VCaP (cell line): ENCODE measurements around the gene IDUA.

Experiments used
- H3K27ac ChIP-seq: fragments of 450-650 bp; 2 replicates; pipeline ENCODE4 v1.5.1; 2017
- TF ChIP-seq, protein P1 (sequence below): fragments of 450-650 bp; conservative IDR thresholded peaks from 2 replicates; pipeline ENCODE4 v1.5.1; 2017; ENCODE audit warnings: mild to moderate bottlenecking, moderate library complexity

Gene IDUA

DNA sequence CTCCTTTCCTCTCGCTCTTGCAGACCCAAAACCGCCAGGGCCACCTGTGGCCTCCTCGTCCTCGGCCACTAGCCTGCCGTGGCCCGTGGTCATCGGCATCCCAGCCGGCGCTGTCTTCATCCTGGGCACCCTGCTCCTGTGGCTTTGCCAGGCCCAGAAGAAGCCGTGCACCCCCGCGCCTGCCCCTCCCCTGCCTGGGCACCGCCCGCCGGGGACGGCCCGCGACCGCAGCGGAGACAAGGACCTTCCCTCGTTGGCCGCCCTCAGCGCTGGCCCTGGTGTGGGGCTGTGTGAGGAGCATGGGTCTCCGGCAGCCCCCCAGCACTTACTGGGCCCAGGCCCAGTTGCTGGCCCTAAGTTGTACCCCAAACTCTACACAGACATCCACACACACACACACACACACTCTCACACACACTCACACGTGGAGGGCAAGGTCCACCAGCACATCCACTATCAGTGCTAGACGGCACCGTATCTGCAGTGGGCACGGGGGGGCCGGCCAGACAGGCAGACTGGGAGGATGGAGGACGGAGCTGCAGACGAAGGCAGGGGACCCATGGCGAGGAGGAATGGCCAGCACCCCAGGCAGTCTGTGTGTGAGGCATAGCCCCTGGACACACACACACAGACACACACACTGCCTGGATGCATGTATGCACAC is 38.2 kb downstream of the IDUA start:
- H3K27ac ChIP-seq: no peak overlapping the region; the same call in 1 of the 2 replicates
- TF ChIP-seq, protein P1, sequence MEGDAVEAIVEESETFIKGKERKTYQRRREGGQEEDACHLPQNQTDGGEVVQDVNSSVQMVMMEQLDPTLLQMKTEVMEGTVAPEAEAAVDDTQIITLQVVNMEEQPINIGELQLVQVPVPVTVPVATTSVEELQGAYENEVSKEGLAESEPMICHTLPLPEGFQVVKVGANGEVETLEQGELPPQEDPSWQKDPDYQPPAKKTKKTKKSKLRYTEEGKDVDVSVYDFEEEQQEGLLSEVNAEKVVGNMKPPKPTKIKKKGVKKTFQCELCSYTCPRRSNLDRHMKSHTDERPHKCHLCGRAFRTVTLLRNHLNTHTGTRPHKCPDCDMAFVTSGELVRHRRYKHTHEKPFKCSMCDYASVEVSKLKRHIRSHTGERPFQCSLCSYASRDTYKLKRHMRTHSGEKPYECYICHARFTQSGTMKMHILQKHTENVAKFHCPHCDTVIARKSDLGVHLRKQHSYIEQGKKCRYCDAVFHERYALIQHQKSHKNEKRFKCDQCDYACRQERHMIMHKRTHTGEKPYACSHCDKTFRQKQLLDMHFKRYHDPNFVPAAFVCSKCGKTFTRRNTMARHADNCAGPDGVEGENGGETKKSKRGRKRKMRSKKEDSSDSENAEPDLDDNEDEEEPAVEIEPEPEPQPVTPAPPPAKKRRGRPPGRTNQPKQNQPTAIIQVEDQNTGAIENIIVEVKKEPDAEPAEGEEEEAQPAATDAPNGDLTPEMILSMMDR: no peak

GRCh38 chr4:1026115-1026514 is 39.3 kb downstream of the IDUA start:
- TF ChIP-seq, protein P1: no peak
- H3K27ac ChIP-seq: no peak overlapping the region; the same call in 1 of the 2 replicates

DNA sequence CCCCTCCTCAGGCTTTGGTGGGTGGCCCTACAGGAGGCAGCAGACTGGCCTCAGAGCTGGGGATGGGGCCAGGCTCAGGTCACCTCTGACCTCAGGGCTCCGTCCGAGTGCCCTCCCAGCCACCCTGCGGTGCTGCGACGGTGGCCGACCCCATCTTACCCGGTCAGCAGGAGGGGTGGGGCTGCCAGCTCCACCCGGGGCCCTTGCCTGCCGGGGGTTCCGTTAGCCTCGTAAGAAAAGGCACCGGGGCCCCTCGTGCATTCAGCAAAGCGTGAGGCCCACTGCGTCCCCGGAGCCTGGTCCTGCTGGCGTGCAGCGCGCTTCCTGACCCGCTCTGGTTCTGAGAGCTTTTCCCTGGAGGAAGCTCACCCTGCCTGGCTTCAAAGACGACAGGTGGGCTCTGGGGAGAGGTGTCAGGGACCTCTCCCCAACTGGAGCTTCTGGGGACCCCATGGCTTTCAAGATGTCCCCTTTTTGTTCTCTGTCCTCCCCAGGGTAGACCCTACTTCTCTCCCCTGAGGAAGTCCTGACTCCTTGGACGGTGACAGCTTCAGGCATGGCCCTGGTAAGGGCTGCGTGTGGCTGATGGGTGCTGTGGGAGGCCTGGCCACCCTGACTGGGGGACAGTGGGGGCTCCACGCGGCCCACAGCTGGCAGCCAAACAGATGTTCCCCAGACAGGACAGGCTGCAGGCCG is 40.5 kb downstream of the IDUA start:
- peak overlapping the region; percentile 20; the same call in 1 of the 2 replicates for H3K27ac ChIP-seq
- TF ChIP-seq, protein P1: no peak

DNA sequence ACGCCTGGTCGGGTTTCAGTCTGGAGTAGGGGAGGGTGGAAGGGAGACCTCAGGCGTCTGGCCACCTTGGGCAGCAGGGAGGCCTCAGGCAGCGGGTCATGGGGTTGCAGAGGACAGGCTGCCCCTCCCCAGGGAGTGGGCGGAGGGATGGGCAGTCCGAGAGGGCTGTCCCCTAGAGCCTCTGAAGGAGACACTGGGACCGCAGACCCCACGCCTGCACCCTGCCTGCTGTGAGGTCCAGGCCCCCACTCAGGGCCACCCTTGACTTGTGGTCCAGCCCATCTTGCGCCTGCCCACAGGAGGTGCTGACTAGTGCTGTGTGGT is 41.0 kb downstream of the IDUA start:
- H3K27ac ChIP-seq: peak overlapping the region; percentile 20; the same call in 1 of the 2 replicates
- TF ChIP-seq, protein P1: no peak

GRCh38 chr4:1028574-1029220 is 41.9 kb downstream of the IDUA start:
- TF ChIP-seq, protein P1: no peak
- peak overlapping the region; percentile 20; the same call in 1 of the 2 replicates for H3K27ac ChIP-seq

- TF ChIP-seq, protein P1: no peak
- H3K27ac ChIP-seq: peak overlapping the region; percentile 16; the same call in 1 of the 2 replicates
Measured at GRCh38 chr4:1029529-1029928, 42.7 kb downstream of the IDUA start.

DNA sequence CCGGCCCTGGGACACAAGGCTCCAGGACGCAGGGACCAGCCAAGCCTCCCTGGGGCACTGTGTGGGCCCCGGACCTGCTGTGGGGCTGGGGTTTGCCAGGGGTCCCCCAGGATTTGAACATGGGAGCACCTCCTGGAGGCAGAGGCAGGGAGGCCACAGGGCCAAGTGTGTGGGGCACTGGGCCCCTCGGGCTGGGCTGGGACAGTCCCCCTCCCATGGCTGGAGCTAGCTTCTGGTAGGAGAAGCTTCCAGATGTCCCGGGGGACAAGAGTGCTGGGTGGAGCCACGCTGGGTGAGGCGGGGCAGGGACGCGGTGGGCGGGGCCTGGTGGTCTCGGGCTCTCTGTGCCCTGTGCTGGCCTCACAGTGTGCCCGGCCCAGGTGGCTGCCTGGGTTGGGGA is 43.2 kb downstream of the IDUA start:
- H3K27ac ChIP-seq: peak overlapping the region; percentile 16; the same call in 1 of the 2 replicates
- TF ChIP-seq, protein P1: no peak
